MM.1S (cell line): Measurements from ENCODE around the gene ASPSCR1.

Experiments used
- CTCF ChIP-seq: fragments of 300-600 bp; sonication (generic); IDR thresholded peaks from 2 replicates; pipeline ENCODE4 v1.5.1; 2016; ENCODE audit warnings: antibody characterized with exemption, low read length, mixed read lengths
- EZH2 ChIP-seq: fragments of 300-600 bp; sonication (generic); optimal IDR thresholded peaks from 2 replicates; pipeline ENCODE3; 2017; ENCODE audit warnings: low read depth, mild to moderate bottlenecking, antibody characterized with exemption, low read length, mixed read lengths

- TF ChIP-seq CTCF: no peak
- no peak for TF ChIP-seq EZH2
Measured at GRCh38 chr17:82008258-82008940, 31.0 kb downstream of the ASPSCR1 start.
